Middle frontal gyrus (tissue), 1 donor: Measurements from ENCODE around the gene EML1.
A peak's percentile ranks its signal among the peaks of the same experiment; 100 is the strongest.

Experiments
- DNase-seq: peaks from one replicate; pipeline ENCODE4 v3.0.0-alpha.2; 2015; ENCODE audit warnings: low spot score; ENCODE audit errors: extremely low spot score

EML1 gene

DNA sequence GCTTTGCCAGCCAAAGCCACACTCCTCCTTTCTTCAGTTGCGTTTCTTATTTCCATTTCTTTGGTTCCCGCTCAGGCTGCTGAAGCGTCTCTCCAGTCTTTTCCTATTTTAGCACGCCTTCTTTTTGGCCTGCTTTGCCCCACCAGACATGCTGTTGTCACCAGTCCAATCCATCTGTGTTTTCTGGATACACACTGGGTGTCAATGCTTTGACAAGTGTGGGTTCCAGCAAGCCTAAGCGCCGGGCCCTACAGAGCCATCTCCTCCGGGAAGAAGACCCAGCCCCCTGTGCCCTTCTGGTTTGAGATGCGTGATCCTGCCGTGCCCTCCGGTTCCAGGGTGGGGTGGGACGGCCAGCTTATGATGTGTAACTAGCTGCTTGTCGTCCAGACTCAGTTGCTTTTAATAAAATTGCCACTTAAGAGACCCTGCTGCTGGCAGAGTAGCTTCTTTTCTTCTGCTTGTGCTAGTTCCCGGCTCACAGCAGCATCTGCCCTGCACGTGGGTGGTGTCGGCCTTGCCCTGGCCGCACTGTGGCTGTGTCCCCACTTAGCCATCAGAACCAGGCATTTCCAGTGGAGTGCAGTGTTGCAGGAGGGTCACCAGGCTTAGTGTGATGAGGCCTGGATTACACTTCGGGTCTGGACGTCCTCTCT lies 29.7 kb downstream of the EML1 start:
- peak; percentile 35 for DNase-seq

DNA sequence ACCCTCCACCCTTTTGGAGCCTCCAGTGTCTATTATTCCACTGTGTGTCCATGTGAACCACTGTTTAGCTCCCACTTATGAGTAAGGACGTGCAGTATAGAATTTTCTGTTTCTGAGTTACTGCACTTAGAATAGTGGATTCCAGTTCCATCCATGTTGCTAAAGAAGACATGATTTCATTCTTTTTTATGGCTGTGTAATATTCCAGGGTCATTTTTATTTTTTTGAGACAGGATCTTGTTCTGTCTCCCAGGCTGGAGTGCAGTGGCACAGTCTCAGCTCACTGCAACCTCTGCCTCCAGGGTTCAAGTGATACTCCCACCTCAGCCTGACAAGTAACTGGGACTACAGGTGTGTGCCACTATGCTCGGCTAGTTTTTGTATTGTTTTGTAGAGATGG lies 31.6 kb downstream of the EML1 start:
- DNase-seq = no peak

- DNase-seq = no peak
Measured at GRCh38 chr14:99829450-99829849, 36.2 kb downstream of the EML1 start.

DNA sequence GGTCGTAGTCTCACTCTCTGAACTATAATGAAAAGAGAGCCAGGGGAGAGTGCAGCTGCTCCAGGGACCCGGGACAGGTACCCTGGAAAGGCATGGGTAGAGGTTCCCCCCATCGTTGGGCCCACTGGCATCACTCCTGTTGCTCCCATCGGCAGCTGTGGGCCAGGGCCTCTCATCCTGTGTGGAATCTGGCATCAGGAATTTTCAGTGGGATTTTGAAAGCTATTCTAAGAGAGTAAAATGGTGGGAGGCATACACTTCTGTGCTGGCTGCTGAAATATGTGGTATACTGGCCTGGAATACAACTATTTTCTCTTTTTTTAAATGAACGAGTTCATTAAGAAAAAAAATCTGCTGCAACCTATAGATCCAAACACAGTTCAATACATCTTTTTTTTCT lies 38.1 kb downstream of the EML1 start:
- no peak for DNase-seq

DNA sequence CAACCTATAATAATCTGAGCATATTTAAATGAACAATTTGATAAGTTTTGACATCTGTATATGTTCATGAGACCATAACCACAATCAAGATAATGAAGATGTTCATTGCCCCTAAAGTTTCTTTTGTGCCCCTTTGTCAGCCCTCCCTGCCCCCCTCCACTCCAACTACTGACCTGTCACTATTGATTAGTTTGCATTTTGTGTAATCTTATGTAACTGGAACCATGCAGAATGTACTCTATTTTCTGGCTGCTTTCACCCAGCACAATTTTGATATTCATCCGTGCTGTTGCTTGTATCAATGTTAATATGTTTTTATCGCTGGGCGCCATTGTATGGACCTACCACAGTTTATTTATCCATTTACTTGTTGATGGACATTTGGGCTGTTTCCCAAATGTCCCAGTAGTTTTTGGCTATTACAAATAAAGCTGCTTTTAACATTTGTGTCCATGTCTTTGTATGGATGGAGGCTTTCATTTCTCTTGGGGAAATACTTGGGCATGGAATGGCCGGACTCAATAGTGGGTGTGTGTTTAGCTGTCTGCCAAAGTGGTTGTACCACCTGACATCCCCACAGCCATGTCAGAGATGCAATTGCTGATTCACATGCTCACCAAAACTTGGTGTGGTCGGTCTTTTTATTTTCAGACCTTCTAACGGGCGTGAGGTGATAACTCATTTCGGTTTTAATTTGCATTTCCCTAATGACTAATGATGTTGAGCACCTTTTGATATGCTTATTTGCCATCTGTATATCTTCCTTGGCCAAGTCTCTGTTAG lies 38.9 kb downstream of the EML1 start:
- no peak for DNase-seq

DNA sequence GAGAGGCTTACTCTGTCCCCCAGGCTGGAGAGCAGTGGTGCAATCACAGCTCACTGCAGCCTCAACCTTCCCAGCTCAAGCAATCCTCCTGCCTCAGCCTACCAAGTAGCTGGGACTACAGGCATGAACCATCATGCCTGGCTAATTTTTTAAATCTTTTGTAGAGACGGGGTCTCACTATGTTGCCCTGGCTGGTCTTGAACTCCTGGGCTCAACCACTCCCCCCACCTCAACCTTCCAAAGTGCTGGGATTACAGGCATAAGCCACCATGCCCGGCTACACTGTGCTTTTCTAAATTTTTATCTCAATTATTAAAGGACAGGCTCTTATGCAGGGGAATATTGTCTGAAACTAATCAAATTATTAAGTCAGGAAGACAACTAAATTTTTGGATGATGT lies 44.6 kb downstream of the EML1 start:
- no peak for DNase-seq

- no peak for DNase-seq
Measured at GRCh38 chr14:99838639-99839134, 45.5 kb downstream of the EML1 start.

DNA sequence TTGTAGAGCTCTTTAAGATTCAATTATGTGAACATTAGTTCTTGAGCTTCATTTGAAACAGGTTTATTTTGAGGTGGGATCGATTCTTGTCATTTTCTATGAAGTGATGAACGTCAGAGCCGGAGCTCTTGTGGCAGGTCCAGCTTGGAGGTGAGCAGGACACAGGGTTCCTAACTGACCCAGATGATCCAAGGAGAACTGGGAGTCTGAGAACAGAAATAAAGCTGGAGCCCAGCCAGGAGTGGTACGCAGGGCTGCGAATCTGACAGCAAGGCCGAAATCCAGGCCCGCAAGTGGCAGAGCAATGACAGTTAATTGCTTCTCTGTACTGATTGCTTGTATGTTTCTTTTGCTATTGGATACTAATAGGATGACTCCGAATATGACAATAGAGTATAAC lies 46.5 kb downstream of the EML1 start:
- no peak for DNase-seq

- DNase-seq = no peak
Measured at GRCh38 chr14:99840265-99840664, 47.1 kb downstream of the EML1 start.

- no peak for DNase-seq
Measured at GRCh38 chr14:99840774-99841305, 47.6 kb downstream of the EML1 start.

GRCh38 chr14:99841436-99842071 lies 48.3 kb downstream of the EML1 start:
- no peak for DNase-seq

DNA sequence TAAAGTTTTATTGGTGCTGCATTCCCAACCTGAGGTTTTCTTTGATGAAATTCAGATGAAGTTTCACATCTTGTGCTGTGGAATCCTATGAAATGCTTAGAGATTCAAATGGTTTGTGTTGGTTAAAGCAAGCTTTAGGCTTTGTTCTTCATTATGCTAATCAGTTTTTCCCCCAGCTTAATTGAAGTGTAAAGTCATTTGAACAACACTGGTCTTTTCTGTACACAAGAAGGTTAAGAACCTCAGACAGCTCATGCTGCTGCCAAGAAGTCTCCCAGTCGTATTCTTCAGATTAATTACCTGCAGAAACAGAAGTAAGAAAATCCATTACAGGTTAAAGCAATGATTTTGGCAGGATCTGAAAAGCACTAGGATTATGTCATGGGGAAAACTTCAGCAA lies 48.9 kb downstream of the EML1 start:
- no peak for DNase-seq

DNA sequence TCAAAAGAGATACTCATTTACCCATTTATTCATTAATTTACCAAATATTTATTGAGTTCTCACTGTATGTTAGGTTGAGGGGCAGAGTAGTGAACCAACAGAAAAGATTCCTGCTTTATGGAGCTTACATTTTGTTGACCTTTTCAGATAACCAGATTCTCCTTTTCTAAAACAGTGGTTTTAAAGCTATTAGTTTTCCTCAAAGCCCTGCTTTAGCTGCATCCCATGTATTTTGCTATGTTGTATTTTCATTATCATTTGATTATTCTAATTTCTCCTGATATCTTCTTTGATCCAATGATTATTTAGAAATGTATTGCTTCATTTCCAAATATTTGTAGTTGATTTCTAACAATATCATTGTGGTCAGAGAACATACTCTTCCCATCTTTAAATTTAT lies 53.6 kb downstream of the EML1 start:
- no peak for DNase-seq

GRCh38 chr14:99850709-99851108 lies 57.5 kb downstream of the EML1 start:
- no peak for DNase-seq

GRCh38 chr14:99852578-99852977 lies 59.4 kb downstream of the EML1 start:
- no peak for DNase-seq

GRCh38 chr14:99853206-99853605 lies 60.0 kb downstream of the EML1 start:
- DNase-seq = no peak

DNA sequence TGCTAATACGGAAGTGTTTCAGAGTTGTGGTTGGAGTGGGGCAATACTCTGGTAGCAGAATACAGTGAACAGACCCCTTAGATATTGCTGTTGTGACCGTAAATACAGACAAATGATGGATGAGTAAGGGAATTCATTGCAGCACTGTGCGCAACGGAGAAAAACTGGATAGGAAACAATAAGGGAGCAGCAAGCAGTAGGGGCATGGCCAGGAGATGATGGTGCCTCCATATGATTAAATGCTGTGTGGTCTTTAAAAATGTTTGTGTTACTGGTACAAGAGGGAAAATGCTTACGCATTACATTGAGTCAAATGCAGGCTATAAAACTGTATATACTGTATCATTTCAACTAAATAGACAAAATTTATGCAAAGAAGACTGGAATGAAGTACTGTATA lies 61.6 kb downstream of the EML1 start:
- DNase-seq = no peak

GRCh38 chr14:99855271-99855670 lies 62.1 kb downstream of the EML1 start:
- no peak for DNase-seq

GRCh38 chr14:99857551-99857950 lies 64.3 kb downstream of the EML1 start:
- DNase-seq = no peak

- DNase-seq = no peak
Measured at GRCh38 chr14:99860219-99860618, 67.0 kb downstream of the EML1 start.

GRCh38 chr14:99862136-99862535 lies 68.9 kb downstream of the EML1 start:
- DNase-seq = no peak

GRCh38 chr14:99863059-99863458 lies 69.8 kb downstream of the EML1 start:
- DNase-seq = no peak
